GM23248 (cell line): ENCODE data around the gene ZDHHC9.

Experiments used
- EZH2 ChIP-seq: fragments of 200-600 bp; sonication (generic); IDR thresholded peaks from 2 replicates; pipeline ENCODE4 v1.6.1; 2018; ENCODE audit warnings: antibody characterized with exemption, mild to moderate bottlenecking; ENCODE audit not compliant: insufficient read depth, poor library complexity, severe bottlenecking
- EZH2phosphoT487 ChIP-seq: fragments of 200-600 bp; sonication (generic); IDR thresholded peaks from 2 replicates; pipeline ENCODE4 v1.6.1; 2018; ENCODE audit warnings: antibody characterized with exemption, moderate library complexity, mild to moderate bottlenecking, low read depth; ENCODE audit not compliant: insufficient read depth

GRCh38 chrX:129791961-129792570 is 51.6 kb downstream of the ZDHHC9 start:
- TF ChIP-seq EZH2phosphoT487 (no peak), EZH2 (no peak)
